ENCODE results near the gene NPTX2.

GRCh38 chr7:98638853-98639252 is 21.8 kb downstream of the NPTX2 start:
- TF ChIP-seq, protein P1, sequence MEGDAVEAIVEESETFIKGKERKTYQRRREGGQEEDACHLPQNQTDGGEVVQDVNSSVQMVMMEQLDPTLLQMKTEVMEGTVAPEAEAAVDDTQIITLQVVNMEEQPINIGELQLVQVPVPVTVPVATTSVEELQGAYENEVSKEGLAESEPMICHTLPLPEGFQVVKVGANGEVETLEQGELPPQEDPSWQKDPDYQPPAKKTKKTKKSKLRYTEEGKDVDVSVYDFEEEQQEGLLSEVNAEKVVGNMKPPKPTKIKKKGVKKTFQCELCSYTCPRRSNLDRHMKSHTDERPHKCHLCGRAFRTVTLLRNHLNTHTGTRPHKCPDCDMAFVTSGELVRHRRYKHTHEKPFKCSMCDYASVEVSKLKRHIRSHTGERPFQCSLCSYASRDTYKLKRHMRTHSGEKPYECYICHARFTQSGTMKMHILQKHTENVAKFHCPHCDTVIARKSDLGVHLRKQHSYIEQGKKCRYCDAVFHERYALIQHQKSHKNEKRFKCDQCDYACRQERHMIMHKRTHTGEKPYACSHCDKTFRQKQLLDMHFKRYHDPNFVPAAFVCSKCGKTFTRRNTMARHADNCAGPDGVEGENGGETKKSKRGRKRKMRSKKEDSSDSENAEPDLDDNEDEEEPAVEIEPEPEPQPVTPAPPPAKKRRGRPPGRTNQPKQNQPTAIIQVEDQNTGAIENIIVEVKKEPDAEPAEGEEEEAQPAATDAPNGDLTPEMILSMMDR (IDR thresholded peaks at IDR 0.05 in 2 of 3, conservative IDR thresholded peaks at IDR 0.05 in 1 of 3; ENCODE audit: borderline replicate concordance in 1 of 3, insufficient read depth in 1 of 3, low read depth in 2 of 3, low read length in 2 of 3): no peak
- TF ChIP-seq POLR2AphosphoS5 (IDR thresholded peaks at IDR 0.05; ENCODE audit: low read depth, low read length): no peak
- TF ChIP-seq ELF1 (IDR thresholded peaks at IDR 0.05; ENCODE audit: borderline replicate concordance, low read depth): no peak
- TF ChIP-seq, protein P2, sequence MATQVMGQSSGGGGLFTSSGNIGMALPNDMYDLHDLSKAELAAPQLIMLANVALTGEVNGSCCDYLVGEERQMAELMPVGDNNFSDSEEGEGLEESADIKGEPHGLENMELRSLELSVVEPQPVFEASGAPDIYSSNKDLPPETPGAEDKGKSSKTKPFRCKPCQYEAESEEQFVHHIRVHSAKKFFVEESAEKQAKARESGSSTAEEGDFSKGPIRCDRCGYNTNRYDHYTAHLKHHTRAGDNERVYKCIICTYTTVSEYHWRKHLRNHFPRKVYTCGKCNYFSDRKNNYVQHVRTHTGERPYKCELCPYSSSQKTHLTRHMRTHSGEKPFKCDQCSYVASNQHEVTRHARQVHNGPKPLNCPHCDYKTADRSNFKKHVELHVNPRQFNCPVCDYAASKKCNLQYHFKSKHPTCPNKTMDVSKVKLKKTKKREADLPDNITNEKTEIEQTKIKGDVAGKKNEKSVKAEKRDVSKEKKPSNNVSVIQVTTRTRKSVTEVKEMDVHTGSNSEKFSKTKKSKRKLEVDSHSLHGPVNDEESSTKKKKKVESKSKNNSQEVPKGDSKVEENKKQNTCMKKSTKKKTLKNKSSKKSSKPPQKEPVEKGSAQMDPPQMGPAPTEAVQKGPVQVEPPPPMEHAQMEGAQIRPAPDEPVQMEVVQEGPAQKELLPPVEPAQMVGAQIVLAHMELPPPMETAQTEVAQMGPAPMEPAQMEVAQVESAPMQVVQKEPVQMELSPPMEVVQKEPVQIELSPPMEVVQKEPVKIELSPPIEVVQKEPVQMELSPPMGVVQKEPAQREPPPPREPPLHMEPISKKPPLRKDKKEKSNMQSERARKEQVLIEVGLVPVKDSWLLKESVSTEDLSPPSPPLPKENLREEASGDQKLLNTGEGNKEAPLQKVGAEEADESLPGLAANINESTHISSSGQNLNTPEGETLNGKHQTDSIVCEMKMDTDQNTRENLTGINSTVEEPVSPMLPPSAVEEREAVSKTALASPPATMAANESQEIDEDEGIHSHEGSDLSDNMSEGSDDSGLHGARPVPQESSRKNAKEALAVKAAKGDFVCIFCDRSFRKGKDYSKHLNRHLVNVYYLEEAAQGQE (IDR thresholded peaks at IDR 0.05; ENCODE audit: low read depth): no peak
- no peak for TF ChIP-seq TCF7L2 (IDR thresholded peaks at IDR 0.05; ENCODE audit: borderline replicate concordance, extremely low read depth, insufficient read depth, insufficient read length)
- TF ChIP-seq YY1 (IDR thresholded peaks at IDR 0.05; ENCODE audit: extremely low read depth, insufficient replicate concordance, low read depth, low read length): no peak
- no peak for TF ChIP-seq EZH2phosphoT487 (IDR thresholded peaks at IDR 0.05; ENCODE audit: borderline replicate concordance)
- no peak for TF ChIP-seq CEBPB (IDR thresholded peaks at IDR 0.05; ENCODE audit: low read depth)
- TF ChIP-seq POLR2A (IDR thresholded peaks at IDR 0.05; ENCODE audit: borderline replicate concordance, extremely low read depth, insufficient read depth, insufficient read length): no peak

Measured in HCT116 (cell line).